ENCODE data around the gene RPLP2.

The RPLP2 gene

DNA sequence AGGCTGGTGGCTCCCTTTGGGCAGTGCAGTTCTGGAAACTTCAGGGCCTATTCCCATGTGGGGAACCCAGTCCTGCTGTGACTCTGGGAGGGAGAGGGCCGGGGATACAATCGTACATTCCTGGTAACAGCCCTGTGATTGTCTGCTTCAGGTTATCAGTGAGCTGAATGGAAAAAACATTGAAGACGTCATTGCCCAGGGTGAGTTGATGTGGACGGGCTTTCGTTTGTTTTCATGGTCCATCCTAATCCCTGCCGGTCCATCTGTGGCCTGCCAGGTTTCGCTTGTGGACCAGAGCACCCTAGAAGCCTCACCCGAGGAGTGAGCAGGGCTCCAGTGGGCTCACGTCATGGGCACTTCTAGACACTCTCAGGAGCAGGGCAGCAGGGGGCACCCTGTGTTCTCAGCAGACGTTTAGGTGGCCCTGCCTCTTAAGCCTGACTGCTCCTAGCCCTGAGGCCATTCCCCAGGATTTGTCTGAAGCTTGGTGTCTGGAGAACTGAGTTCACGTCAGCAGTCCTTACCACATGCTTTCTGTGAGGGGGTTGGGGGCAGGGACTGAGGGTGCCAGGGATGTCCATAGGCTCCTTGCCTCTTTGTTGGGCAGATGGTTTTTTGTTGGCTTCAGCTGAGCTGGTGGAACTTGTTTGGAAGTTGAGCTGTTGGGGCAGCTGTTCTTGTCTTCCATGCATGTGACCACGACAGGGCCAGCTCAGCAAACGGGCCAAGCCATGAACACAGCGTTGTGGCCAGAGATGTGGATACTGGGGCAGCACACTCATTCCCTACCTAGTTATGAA is 1.9 kb downstream of the RPLP2 start:
- Histone ChIP-seq H3K4me3 (peak overlapping the region; percentile 43), H3K27ac (peak overlapping the region in 1 of 2 donors; percentile 17)
- DNase-seq (ENCODE audit: low spot score): no peak
- TF ChIP-seq, protein P1, sequence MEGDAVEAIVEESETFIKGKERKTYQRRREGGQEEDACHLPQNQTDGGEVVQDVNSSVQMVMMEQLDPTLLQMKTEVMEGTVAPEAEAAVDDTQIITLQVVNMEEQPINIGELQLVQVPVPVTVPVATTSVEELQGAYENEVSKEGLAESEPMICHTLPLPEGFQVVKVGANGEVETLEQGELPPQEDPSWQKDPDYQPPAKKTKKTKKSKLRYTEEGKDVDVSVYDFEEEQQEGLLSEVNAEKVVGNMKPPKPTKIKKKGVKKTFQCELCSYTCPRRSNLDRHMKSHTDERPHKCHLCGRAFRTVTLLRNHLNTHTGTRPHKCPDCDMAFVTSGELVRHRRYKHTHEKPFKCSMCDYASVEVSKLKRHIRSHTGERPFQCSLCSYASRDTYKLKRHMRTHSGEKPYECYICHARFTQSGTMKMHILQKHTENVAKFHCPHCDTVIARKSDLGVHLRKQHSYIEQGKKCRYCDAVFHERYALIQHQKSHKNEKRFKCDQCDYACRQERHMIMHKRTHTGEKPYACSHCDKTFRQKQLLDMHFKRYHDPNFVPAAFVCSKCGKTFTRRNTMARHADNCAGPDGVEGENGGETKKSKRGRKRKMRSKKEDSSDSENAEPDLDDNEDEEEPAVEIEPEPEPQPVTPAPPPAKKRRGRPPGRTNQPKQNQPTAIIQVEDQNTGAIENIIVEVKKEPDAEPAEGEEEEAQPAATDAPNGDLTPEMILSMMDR (IDR thresholded peaks at IDR 0.05): no peak

DNA sequence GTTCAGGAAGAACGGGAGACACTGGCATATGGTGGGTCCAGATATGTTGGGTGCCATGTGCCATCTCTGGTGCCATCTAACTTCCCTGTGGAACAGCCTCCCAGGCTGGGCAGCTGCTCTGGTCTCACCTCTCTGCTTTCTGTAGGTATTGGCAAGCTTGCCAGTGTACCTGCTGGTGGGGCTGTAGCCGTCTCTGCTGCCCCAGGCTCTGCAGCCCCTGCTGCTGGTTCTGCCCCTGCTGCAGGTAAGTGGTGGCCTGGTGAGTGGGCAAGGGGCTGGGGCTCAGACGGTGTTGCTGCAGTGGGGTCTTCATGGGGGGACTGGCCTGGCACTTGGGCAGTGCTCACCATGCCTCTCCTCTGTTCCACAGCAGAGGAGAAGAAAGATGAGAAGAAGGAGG is 2.6 kb downstream of the RPLP2 start:
- no peak overlapping the region for H3K4me3 ChIP-seq
- TF ChIP-seq, protein P1 (IDR thresholded peaks at IDR 0.05): no peak
- no peak overlapping the region for H3K27ac ChIP-seq
- DNase-seq (ENCODE audit: low spot score): no peak

DNA sequence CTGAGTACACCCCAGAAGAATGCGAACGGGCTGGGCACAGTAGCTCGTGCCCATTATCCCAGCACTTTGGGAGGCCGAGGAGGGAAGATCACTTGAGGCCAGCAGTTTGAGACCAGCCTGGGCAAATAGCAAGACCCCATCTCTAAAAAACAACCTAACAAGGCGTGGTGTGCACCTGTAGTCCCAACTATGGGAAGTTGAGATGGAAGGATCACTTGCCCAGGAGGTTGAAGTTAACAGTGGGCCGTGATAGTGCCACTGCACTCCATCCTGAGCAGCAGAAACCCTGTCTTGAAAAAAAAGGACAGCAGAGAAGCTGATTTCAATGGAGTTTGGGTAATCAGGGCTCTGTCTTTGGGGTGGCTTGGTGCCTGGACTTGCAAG is 3.3 kb downstream of the RPLP2 start:
- TF ChIP-seq, protein P1 (IDR thresholded peaks at IDR 0.05): no peak
- no peak overlapping the region for H3K27ac ChIP-seq
- DNase-seq (ENCODE audit: low spot score): no peak
- H3K4me3 ChIP-seq: no peak overlapping the region

- Histone ChIP-seq H3K27ac (no peak overlapping the region), H3K4me3 (no peak overlapping the region)
- DNase-seq (ENCODE audit: low spot score): no peak
- TF ChIP-seq, protein P1 (IDR thresholded peaks at IDR 0.05): no peak
Observed at GRCh38 chr11:813456-814096, 3.8 kb downstream of the RPLP2 start.

GRCh38 chr11:815675-816432 is 6.1 kb downstream of the RPLP2 start:
- TF ChIP-seq, protein P1 (IDR thresholded peaks at IDR 0.05): no peak

DNA sequence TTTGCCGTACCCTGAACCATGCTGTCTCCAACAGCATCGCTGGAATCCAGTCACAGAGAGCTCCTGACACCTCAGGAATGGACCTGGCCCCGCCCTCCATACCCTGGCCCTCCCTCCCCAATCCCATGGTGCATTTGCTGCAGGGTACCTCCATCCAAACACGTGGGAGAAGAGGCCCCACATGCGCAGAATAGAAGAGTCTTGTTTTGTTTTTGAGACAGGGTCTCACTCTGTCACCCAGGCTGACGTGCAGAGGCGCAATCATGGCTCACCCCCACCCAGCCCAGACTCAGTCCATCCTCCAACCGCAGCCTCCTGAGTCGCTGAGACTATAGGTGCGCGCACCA is 6.6 kb downstream of the RPLP2 start:
- TF ChIP-seq, protein P1 (IDR thresholded peaks at IDR 0.05): no peak
- Histone ChIP-seq H3K27ac (no peak overlapping the region), H3K4me3 (no peak overlapping the region)
- DNase-seq (ENCODE audit: low spot score): no peak

More at GRCh38 chr11:815675-816432, 6.1 kb downstream of the RPLP2 start:
- DNase-seq (ENCODE audit: low spot score): no peak
- no peak overlapping the region for H3K27ac ChIP-seq
- no peak overlapping the region for H3K4me3 ChIP-seq

All from coronary artery (tissue), 2 donors.